HL-60/S4 treated with retinoic acid at 250 ng/mL for 4 days and 3 days (cell line): ENCODE data around the gene NDUFV3.
"Not testable (repeated sequence)": the region's sequence is repeated elsewhere in the genome, so short reads cannot be mapped to it uniquely, and the experiment has no call there.

Source experiments
- in situ Hi-C: fragments of 300-500 bp; cut with MboI; formaldehyde crosslinking; loops from 2 replicates; pipeline ENCODE4 v1.7.0; 2022; ENCODE audit warnings: low sequenced_read_pairs

Gene NDUFV3

DNA sequence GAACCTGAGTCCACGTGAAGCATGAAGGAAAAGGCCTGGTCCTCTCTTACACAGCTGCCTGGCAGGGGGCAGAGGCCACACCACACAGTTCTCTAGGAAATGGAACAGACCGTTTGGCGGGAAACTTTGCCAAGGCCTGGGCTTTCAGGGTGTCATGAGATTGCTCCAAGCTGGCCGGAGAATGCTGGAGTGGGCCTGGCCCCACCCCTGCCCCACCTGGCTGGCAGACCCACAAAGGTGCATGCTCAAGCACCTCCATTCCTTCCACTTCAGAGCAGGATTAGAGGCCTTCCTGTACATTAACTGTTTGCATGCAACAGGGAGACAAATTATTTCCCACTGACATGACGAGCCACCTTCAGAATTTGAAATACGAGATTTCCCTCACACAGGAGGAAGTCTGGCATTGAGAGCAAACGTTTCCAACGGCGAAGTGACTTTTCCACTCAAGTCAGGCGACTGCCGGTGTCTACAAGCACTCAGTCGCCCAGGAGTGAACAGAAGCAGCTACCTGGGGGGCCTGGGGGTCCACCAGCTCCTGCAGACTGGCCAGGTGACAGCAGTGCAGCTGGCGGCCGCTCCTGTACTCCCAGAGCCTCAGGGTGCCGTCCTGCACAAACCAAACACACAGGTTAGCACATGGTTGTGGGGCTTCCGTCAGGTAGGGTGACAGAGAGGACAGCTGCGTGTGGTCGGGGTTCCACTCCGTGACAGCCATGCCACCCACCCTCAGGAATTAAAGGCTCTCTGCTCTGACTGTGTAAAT is 37.8 kb upstream of the NDUFV3 start:
- in situ Hi-C loops = loop anchor here (25.0 kb wide), 1 partner anchor 107 kb away; the partner anchor contains the start of gene PKNOX1

DNA sequence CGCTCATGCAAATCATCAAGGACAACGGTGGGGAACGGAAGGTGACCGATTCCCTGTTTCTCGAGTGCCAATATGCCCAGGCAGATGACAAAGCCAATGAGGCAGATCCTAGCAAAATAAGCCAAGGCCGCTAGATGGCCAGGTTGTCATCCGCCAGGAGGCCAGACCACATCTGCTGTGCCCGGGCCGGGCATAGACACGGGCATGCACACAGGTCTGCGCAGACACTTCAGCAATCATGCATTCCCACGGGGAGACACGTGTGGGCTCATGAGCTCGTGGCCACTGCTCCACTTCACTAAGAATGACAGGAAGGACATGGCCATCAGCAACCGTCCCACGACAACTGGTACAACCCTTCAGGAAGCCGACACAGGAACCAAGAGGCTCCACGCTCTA is 37.2 kb upstream of the NDUFV3 start:
- in situ Hi-C loops = loop anchor here (25.0 kb wide), 1 partner anchor 106 kb away; the partner anchor contains the start of gene PKNOX1

DNA sequence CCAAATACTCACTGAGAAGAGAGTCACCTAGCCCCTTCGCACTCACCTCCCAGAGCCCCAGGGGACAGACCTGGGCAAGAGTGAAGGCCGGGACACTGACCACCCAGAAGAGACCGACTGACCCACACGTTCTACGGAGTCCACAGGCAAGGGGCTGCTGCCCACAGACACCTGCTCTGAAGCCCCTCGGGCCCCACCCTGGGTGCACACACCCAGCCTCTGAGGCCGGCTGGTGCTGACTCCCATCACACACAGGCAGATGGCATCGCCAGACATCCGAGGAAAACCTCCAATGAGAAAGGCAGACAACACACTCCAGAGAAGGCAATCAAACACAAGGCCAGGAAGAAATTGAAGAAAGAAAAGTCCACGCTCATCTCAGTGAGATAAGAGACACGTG is 35.9 kb upstream of the NDUFV3 start:
- in situ Hi-C loops = loop anchor here (25.0 kb wide), 1 partner anchor 105 kb away; the partner anchor contains the start of gene PKNOX1

DNA sequence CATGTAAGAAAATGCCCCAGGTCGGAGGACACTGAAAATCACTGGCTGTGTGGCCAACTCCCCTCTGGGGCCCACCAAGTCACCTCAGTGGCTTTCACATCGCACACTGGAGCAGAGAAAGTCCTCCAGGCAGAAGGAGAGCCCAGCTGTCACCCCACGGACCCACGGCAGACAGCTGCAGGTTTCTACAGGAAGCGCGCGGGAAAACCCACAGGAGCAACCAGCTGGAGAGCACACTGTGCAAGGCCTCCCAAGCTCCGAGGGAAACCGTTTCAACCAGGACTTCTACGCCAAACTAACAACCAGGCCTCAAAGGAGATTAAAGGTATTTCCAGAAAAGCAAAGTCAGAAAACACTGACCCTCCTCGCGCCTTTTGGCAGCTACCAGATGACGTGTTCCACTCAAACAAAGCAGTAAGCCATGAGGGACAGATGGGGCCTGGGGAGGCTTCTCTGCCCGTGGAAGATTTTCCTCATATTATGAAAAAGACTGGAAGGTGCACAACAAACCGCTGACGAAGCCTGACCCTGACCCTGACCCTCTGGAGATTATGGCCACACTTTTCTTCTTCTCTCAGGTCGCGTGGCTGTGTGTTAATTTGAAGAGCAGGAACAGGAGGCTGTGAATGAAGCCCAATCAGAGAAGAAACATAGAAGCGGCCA is 34.8 kb upstream of the NDUFV3 start:
- in situ Hi-C loops = loop anchor here (25.0 kb wide), 1 partner anchor 104 kb away; the partner anchor contains the start of gene PKNOX1

DNA sequence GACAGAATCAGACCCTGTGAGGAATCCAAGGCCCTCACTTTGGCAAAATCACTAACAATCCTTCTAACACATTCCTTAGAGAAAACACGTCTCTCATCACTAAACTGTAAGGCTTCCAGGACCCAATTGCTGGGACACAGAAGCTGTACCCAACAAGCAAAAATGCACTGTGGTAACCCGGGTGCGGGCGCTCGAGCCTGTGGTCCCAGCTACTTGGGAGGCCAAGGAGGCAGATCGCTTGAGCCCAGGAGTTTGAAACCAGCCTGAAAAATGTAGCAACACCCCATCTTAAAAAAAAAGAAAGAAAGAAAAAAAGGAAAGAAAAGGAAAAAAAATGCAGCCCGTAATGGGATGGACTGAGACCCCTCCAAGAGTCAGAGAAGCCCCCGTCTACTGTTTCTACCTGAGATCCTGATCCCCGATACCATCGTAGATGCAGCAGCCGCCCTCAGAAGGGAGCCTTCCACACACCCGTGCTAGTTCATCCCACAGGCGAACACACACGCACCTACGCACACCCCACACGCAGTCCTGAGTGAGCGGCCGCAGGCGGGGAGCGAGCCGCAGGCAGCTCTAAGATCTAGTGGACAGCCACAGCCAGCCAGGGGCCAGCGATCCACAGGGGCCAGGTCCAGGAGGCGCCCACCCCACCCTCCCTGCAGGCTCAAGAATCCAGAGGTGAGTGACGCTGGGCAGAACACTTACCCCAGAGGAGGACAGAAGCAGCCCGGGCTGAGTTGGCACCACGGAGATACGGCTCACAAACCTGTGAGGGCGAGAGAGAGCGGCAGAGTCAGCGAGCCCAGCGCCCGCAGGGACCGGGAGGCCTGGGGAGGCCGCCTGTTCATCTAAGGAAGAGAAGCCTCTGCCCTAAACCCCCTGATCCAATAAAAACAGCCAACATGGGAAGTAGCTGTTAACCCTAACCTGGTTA is 33.9 kb upstream of the NDUFV3 start:
- in situ Hi-C loops = loop anchor here (25.0 kb wide), 1 partner anchor 103 kb away; the partner anchor contains the start of gene PKNOX1

DNA sequence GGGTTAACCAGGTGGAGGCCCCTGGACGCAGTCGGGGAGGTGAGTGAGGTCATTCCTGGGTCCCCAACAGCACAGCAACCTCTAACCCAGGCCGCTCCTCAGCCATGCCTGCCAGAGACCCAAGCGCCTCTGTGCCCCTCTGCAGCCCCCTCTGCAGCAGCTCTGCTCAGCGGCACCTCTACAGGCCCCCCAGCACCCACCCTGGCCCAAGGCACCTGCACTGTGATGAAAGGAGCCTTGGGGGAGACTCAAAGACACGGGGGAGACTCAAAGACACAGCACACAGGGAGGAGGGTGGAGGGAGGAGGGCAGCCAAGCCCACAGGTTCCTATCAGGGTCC is 33.2 kb upstream of the NDUFV3 start:
- in situ Hi-C loops = loop anchor here (25.0 kb wide), 1 partner anchor 102 kb away; the partner anchor contains the start of gene PKNOX1

DNA sequence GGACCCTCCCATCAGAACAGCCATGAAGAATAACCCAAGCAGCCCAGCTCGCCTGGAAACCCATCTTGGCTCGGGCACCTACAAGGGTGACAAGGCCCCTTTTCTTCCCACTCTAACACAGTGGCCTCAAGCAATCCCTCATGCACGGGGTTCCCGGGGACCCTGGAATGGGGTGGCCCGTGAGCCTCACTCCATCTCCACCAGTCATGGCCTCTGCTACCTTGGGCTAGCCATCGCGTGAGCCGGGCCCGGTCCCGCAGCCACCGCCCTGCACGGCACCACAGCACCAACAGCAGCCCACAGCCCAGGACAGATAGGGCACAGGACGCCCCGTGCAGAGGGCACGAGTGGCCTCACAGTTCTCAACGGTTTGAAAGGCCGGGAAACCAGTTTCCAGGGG is 32.8 kb upstream of the NDUFV3 start:
- in situ Hi-C loops = loop anchor here (25.0 kb wide), 1 partner anchor 102 kb away; the partner anchor contains the start of gene PKNOX1

DNA sequence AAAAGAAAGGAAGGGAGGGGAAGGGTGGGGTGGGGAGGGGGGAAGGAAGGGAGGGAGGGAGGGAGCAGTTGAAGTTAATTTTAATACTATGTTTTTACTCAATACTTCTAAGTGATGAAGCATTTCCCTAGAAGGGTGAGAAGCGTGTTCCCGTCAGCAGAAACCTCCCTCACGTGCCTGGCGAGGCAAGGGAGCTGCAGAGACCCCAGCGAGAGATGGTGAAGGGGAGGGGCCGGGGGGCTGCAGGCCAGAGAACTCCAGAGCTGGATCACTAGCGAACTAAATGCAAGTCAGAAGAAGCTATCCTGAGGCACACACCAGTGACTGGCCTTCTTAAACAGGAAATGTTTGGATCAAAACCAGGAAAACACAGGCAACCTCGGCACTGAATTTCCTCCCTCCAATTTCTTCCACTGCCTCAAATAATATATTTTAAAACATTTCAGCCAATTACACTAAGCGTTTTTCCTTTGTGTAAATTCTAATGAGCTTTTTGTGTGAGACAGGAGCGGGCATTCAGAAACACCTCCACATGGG is 31.7 kb upstream of the NDUFV3 start:
- in situ Hi-C loops = loop anchor here (25.0 kb wide), 1 partner anchor 101 kb away; the partner anchor contains the start of gene PKNOX1

DNA sequence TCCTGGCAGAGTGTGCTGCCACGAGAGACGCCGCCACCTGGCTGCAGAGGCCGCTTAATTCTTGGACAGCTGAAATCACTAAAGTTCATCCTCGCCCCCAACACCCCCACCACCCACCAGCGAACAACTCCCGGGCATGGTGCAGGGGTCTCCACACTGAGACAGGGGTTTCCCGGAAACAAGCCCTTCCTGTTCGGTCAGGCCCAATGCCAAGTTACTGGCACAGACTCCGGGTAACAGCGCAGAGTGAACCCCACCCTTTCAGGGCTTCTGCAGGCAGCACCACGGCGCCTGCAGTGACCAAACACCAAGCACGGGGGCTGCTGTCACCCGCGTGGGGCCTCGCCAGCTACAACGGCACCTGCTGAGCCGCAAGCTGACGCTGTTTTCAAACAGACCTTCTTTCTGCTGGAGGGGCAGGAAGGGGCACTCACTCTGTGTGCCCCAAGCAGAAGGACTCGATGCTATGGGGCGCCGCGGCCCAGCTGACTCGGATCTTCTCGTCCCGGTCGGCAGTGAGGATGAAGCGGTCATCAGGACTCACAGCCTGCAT is 31.2 kb upstream of the NDUFV3 start:
- in situ Hi-C loops = loop anchor here (25.0 kb wide), 1 partner anchor 100 kb away; the partner anchor contains the start of gene PKNOX1

DNA sequence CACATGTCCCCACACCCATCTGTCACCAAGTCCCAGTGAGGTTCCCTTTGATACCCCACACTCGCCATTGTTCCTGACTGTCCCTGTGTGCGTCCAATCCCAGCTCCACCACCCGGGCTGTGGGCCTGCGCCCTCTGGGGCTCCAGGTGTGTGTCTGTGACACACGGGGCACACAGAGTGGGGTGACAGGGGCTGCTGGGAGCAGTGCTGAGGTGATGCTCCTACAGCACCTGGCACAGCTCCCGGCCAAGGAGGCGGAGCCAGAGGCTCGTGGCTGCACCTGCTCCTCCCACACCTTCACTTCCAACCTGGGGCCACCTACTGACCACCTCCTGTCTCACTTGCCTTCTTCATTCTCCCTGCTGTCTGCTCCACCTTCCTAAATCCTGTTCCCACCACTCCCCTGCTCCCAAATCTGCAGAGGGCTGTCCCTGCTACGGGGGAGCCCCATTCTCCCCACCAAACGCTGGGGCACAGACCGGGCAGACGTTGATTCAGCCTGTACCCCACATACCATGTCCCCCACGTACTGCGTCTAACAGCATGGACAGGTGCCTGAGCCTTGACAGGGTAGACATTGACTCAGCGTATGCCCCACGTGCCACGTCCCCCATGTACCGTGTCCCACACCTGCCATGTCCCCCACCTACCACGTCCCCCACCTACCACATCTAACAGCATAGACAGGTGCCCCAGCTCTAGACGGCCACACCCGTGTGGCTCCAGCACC is 30.2 kb upstream of the NDUFV3 start:
- in situ Hi-C loops = loop anchor here (25.0 kb wide), 1 partner anchor 99 kb away; the partner anchor contains the start of gene PKNOX1

DNA sequence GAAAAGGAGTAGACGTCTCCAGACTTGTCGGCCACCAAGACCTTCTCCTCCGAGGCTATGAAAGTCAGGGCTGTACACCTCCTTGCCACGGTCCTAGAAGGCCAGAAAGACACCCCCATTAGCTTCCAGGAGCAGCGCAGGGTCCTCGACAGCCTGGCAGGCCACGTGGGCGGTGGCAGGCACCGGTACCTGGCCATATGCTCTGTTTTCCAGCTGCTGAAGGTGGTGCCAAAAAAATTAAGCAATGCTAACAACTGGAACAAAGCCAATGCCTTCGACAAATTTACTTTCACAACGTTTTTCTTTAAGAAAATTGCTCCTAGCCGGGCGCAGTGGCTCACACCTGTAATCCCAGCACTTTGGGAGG is 29.6 kb upstream of the NDUFV3 start:
- in situ Hi-C loops = loop anchor here (25.0 kb wide), 1 partner anchor 99 kb away; the partner anchor contains the start of gene PKNOX1

DNA sequence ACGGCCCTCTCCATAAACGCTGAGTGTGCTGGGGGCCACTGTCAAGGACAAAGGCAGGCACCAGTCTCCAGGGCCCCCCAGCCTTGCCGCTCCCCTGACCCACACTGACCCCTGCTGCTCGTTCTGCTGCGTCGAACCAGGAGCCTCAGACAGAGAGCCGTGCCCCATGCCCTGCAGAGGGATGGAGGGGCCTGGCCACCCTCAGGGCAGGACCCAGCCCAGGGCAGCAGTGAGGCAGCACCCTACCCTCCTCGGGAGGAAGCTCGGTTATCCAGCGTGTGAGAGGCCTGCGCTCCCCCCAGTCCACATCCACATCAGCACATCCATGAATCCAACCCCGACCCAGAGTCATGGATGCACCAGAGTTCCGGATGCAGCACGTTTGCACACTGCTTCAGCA is 28.8 kb upstream of the NDUFV3 start:
- in situ Hi-C loops = loop anchor here (25.0 kb wide), 1 partner anchor 98 kb away; the partner anchor contains the start of gene PKNOX1

DNA sequence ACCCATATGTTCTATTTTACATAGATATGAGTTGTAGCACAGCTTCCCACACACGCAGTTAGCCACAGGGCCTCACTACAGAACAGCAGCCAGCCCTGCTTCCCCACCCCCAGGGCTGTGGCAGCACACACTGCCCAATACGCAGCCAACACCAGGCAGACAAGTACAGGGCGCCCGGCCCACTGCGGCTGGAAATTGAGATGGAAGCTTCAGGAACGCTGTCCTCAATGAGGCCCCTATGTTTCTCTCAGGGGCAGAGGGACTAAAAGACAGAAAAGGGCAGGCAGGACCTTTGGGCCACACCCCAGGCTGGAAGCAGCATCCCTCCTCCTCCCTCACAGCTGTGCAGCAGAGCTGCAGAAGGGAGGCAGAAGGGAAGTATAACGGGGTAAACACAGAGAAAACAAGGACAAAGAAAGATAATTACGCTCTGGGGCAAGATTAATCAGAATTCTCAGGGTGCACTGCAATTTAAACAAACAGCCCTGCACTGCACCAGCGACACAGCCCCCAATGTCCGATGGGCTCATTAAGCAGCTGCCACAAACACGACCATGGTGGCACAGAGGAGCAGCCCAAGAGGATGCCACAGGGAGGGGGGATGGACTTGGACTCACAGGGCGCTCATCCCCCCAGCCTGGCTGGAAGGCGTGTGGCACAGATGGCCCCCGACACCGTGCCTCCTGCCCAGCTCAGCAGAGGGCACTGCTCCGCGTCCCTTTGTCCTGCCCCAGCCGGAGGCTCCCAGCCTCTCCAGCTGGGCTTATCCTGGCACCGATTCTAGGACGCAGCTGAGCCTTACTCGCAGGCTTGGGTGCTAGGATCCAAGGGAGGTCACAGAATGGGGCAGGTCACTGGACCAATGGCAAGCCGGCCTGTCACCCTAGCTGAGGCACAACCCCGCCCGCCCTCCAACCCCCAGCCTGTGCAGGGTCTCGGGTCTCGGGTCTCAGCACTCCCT is 28.0 kb upstream of the NDUFV3 start:
- in situ Hi-C loops = loop anchor here (25.0 kb wide), 1 partner anchor 97 kb away; the partner anchor contains the start of gene PKNOX1

DNA sequence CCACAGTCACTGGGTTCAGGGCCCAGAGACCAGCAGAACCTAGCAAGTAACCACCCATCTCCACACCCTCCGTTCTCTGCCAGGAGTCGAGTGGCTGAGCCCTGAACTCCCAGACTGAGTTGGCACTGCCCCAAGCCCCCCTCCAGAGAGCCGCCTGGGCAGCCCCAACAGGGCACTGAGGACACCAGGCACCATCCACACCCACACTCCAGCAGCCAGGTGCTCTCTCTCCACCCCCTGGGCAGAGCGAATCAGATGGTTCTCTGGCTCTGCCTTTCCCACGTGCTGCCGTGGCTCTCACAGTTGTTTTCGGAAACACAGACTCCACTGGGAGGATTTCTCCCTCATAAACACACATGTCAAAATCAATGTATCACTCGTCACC is 27.3 kb upstream of the NDUFV3 start:
- in situ Hi-C loops = loop anchor here (25.0 kb wide), 1 partner anchor 97 kb away; the partner anchor contains the start of gene PKNOX1

DNA sequence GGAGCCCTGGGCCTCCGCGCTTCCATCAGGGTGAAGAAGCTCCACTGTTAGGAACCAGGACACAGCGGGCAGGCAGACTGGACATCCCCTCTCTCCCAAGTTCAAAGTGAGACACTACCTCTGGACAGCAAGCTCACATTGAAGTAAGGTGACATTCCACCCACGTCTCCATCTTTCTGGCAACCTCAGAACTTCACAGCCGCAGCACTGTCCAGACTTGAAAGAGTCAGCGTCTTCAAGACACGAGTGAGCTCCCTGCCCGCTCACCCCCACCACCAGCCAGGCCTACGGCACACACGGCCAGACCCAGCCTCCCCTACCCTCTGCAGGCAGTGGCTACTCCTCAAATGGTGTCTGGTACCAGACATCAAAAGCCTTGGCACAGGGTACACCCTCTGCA is 24.9 kb upstream of the NDUFV3 start:
- in situ Hi-C loops = loop anchor here (25.0 kb wide), 1 partner anchor 94 kb away; the partner anchor contains the start of gene PKNOX1

DNA sequence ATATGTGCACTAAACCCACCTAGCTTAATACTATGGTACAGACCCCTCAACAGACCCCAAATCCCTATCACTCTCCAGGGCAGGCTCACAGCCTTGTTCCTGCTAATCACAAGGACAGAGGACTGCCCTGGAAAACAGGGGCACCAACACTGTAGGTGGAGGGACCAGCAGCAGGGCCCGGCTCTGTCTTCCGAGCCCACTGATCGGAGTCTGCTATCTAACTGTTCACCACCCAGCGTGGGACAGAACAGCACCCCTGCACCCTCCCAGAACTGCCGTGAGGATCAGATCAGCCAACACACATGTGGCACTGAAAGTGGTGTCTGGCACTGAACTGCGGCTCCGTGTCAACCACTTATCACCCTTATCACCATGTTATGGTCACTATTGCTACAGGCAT is 20.0 kb upstream of the NDUFV3 start:
- in situ Hi-C loops = loop anchor here (25.0 kb wide), 1 partner anchor 89 kb away; the partner anchor contains the start of gene PKNOX1

DNA sequence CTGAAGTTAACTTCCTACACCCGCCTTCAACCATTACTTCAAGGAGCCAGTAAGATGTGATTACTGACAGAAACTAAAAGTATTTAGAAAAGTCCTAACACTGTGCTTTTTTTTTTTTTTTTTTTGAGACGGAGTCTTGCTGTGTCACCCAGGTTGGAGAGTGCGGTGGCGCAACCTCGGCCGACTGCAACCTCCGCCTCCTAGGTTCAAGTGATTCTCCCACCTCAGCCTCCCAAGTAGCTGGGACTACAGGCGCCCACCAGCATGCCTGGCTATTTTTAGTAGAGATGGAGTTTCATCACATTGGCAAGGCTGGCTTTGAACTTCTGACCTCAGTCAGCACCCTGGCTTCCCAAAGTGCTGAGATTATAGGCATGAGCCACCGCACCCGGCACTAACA is 17.3 kb upstream of the NDUFV3 start:
- in situ Hi-C loops = not testable (repeated sequence)

DNA sequence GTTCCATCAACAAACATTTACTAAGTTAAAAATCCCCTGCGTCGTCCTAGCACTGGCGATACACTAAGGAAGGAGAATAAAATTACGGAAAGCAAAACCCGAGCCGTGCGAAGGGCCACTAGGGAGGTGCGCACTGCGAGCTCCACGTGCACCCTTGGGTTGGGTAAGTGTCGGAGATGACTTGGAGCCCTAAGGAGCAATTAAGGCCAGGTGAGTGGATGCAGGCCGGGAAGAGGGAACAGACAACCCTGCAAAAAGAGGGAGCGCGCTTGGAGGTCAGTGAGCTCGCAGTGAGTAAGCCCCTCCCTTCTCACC is 14.5 kb upstream of the NDUFV3 start:
- in situ Hi-C loops = no loop called here
